ENCODE data around the gene WDR81. TPM values are rescaled to one million over a fixed set of nuclear protein-coding genes. Genes with fewer than 3 reads are reported as not detected.
A peak's percentile ranks its signal among the peaks of the same experiment; 100 is the strongest.
"Not testable (repeated sequence)": the region's sequence is repeated elsewhere in the genome, so short reads cannot be mapped to it uniquely, and the experiment has no call there.

WDR81 gene
- total RNA-seq, 2 experiments from 2014 or later: 15.2 to 15.5 TPM

GRCh38 chr17:1718362-1719165 lies 5.9 kb upstream of the WDR81 start:
- H3K27me3 Mint-ChIP-seq: peaks cover 14% of the 10 kb centered on the region
- no peaks in the 10 kb centered on the region for H3K36me3 Mint-ChIP-seq
- H3K9me3 Mint-ChIP-seq: no peaks in the 10 kb centered on the region
- DNase-seq: no peak
- peak overlapping the region; percentile 93 for H3K27ac Mint-ChIP-seq
- H3K4me1 Mint-ChIP-seq: peaks cover 33% of the 10 kb centered on the region
- no peak overlapping the region for H3K4me3 Mint-ChIP-seq

GRCh38 chr17:1720856-1721386 lies 3.6 kb upstream of the WDR81 start:
- DNase-seq: peak; percentile 64
- Mint-ChIP-seq H3K27ac (peak overlapping the region; percentile 42), H3K9me3 (no peaks in the 10 kb centered on the region), H3K4me1 (peaks cover 34% of the 10 kb centered on the region), H3K27me3 (no peaks in the 10 kb centered on the region), H3K4me3 (no peak overlapping the region), H3K36me3 (no peaks in the 10 kb centered on the region)

- not testable (repeated sequence) for H3K9me3 Mint-ChIP-seq, H3K27ac Mint-ChIP-seq, H3K27me3 Mint-ChIP-seq, DNase-seq, H3K36me3 Mint-ChIP-seq, H3K4me3 Mint-ChIP-seq
- peaks cover 30% of the 10 kb centered on the region for H3K4me1 Mint-ChIP-seq
Measured at GRCh38 chr17:1722022-1722421, 2.5 kb upstream of the WDR81 start.

GRCh38 chr17:1724869-1725641 lies 551 bp downstream of the WDR81 start:
- Mint-ChIP-seq H3K36me3 (peaks cover 5% of the 10 kb centered on the region), H3K4me1 (peaks cover 27% of the 10 kb centered on the region), H3K4me3 (peak overlapping the region; percentile 78), H3K9me3 (no peaks in the 10 kb centered on the region), H3K27ac (peak overlapping the region; percentile 65), H3K27me3 (no peaks in the 10 kb centered on the region)
- DNase-seq: peak; percentile 20

GRCh38 chr17:1725642-1726511 lies 1.4 kb downstream of the WDR81 start:
- peak overlapping the region; percentile 65 for H3K27ac Mint-ChIP-seq
- DNase-seq: no peak

GRCh38 chr17:1726626-1727257 lies 2.2 kb downstream of the WDR81 start:
- no peak for DNase-seq
- Mint-ChIP-seq H3K27me3 (no peaks in the 10 kb centered on the region), H3K27ac (no peak overlapping the region), H3K4me3 (no peak overlapping the region), H3K9me3 (no peaks in the 10 kb centered on the region), H3K36me3 (peaks cover 5% of the 10 kb centered on the region), H3K4me1 (peaks cover 22% of the 10 kb centered on the region)

More at GRCh38 chr17:1725642-1726511, 1.4 kb downstream of the WDR81 start:
- peaks cover 22% of the 10 kb centered on the region for H3K4me1 Mint-ChIP-seq
- no peaks in the 10 kb centered on the region for H3K9me3 Mint-ChIP-seq
- H3K27me3 Mint-ChIP-seq: no peaks in the 10 kb centered on the region
- H3K36me3 Mint-ChIP-seq: peaks cover 5% of the 10 kb centered on the region
- H3K4me3 Mint-ChIP-seq: peak overlapping the region; percentile 78

- Mint-ChIP-seq H3K4me3 (no peak overlapping the region), H3K27me3 (no peaks in the 10 kb centered on the region), H3K36me3 (peaks cover 5% of the 10 kb centered on the region), H3K4me1 (peaks cover 22% of the 10 kb centered on the region), H3K27ac (no peak overlapping the region), H3K9me3 (no peaks in the 10 kb centered on the region)
- DNase-seq: no peak
Measured at GRCh38 chr17:1727258-1727789, 2.8 kb downstream of the WDR81 start.

- peaks cover 5% of the 10 kb centered on the region for H3K36me3 Mint-ChIP-seq
- H3K9me3 Mint-ChIP-seq: no peaks in the 10 kb centered on the region
- peaks cover 16% of the 10 kb centered on the region for H3K4me1 Mint-ChIP-seq
- no peak for DNase-seq
- no peak overlapping the region for H3K27ac Mint-ChIP-seq
- no peak overlapping the region for H3K4me3 Mint-ChIP-seq
- no peaks in the 10 kb centered on the region for H3K27me3 Mint-ChIP-seq
Measured at GRCh38 chr17:1727876-1728630, 3.5 kb downstream of the WDR81 start.

- Mint-ChIP-seq H3K9me3 (no peaks in the 10 kb centered on the region), H3K4me1 (peaks cover 9% of the 10 kb centered on the region), H3K27me3 (no peaks in the 10 kb centered on the region), H3K27ac (peak overlapping the region; percentile 28), H3K4me3 (no peak overlapping the region), H3K36me3 (peaks cover 9% of the 10 kb centered on the region)
- DNase-seq: no peak
Measured at GRCh38 chr17:1729966-1730325, 5.4 kb downstream of the WDR81 start.

- DNase-seq: no peak
- H3K27me3 Mint-ChIP-seq: no peaks in the 10 kb centered on the region
- H3K9me3 Mint-ChIP-seq: no peaks in the 10 kb centered on the region
- no peak overlapping the region for H3K27ac Mint-ChIP-seq
- H3K4me3 Mint-ChIP-seq: no peak overlapping the region
- H3K36me3 Mint-ChIP-seq: peaks cover 9% of the 10 kb centered on the region
- H3K4me1 Mint-ChIP-seq: peaks cover 8% of the 10 kb centered on the region
Measured at GRCh38 chr17:1730326-1731193, 6.1 kb downstream of the WDR81 start.

- peaks cover 6% of the 10 kb centered on the region for H3K4me1 Mint-ChIP-seq
- no peak overlapping the region for H3K4me3 Mint-ChIP-seq
- H3K9me3 Mint-ChIP-seq: no peaks in the 10 kb centered on the region
- DNase-seq: no peak
- H3K36me3 Mint-ChIP-seq: peaks cover 9% of the 10 kb centered on the region
- no peaks in the 10 kb centered on the region for H3K27me3 Mint-ChIP-seq
- H3K27ac Mint-ChIP-seq: no peak overlapping the region
Measured at GRCh38 chr17:1731194-1731506, 6.6 kb downstream of the WDR81 start.

- Mint-ChIP-seq H3K4me1 (peaks cover 14% of the 10 kb centered on the region), H3K4me3 (no peak overlapping the region), H3K9me3 (no peaks in the 10 kb centered on the region), H3K27ac (no peak overlapping the region), H3K27me3 (no peaks in the 10 kb centered on the region), H3K36me3 (peaks cover 11% of the 10 kb centered on the region)
- no peak for DNase-seq
Measured at GRCh38 chr17:1732241-1732832, 7.8 kb downstream of the WDR81 start.
